Ascending aorta (tissue), 2 donors: ENCODE results near the gene COG5. TPM values are rescaled to one million over a fixed set of nuclear protein-coding genes. Genes with fewer than 3 reads are reported as not detected.
A peak's percentile ranks its signal among the peaks of the same experiment; 100 is the strongest.

Experiments
- DNase-seq, 2 donors: peaks; one replicate each; pipeline ENCODE4 v3.0.0-alpha.2; 2019; ENCODE audit warnings: low spot score in 2 of 2
- H3K27ac ChIP-seq, 2 donors: fragments of 200-600 bp; sonication (generic); one replicate each; pipeline ENCODE4 v1.5.1; 2016 to 2017; ENCODE audit warnings: mild to moderate bottlenecking in 1 of 2
- H3K27me3 ChIP-seq: fragments of 200-600 bp; sonication (generic); one replicate; pipeline ENCODE4 v1.5.1; 2017
- H3K36me3 ChIP-seq, 2 donors: fragments of 200-600 bp; sonication (generic); one replicate each; pipeline ENCODE4 v1.5.1; 2016
- H3K4me1 ChIP-seq, 2 donors: fragments of 200-600 bp; sonication (generic); one replicate each; pipeline ENCODE4 v1.5.1; 2016 to 2017; ENCODE audit warnings: mild to moderate bottlenecking in 1 of 2
- H3K4me3 ChIP-seq, 2 donors: fragments of 200-600 bp; sonication (generic); one replicate each; pipeline ENCODE4 v1.5.1; 2016 to 2017; ENCODE audit warnings: mild to moderate bottlenecking in 1 of 2
- H3K9me3 ChIP-seq, 2 donors: fragments of 200-600 bp; sonication (generic); one replicate each; pipeline ENCODE4 v1.5.1; 2016
- CTCF ChIP-seq, 3 experiments: fragments of 200-600 bp in 2 of 3; fragments of 450-650 bp in 1 of 3; sonication (generic) in 2 of 3; IDR thresholded peaks; one replicate each; pipeline ENCODE4 v1.5.1; 2016 to 2019; ENCODE audit warnings: antibody characterized with exemption in 3 of 3, mild to moderate bottlenecking in 1 of 3, moderate library complexity in 1 of 3
- intact Hi-C: fragments of 100-400 bp; cut with DNase I; formaldehyde crosslinking; loops from one replicate; pipeline ENCODE4 v1.15.1; 2023
- total RNA-seq: library from RNA; depleted of rRNA; stranded (reverse); fragments of >200 nt; gene quantifications from one replicate; pipeline ENCODE4 v1.1.0, GENCODE V29; 2016

Gene COG5
- total RNA-seq, 1 donor from 2014 or later: 16.8 TPM

DNA sequence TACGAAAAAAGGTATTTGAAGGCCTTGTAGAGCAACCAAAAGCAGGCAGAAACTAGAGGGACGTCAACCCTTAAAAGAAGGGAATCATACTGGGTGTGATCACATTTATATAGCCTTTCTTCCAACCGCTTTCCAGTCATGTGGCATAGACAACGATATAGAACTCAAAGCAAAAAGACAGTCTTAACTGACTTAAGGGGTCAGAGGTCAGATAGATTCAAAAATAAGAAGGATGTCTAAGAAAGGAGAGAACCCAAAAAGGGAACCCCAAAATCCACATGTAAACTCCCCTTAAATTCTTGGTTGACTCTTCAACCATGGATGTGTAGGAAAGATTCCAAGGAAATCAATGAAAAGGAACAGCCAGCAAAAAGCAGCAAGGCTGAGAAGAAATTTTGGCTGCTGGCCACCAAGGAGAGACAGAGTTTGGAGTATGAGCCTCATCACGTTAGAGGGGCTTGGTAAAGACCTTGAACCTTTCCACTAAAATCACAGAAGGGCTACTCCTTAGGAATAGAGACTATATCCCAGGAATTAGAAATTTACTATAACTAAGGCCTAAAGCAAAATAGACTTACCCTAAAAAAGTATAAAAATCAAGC, 24.9 kb upstream of the COG5 start:
- DNase-seq: no peak
- Histone ChIP-seq H3K36me3 (peaks cover 10 to 16% of the 10 kb centered on the region in 2 donors), H3K4me1 (peaks cover 0 to 33% of the 10 kb centered on the region in 2 donors), H3K9me3 (no peaks in the 10 kb centered on the region), H3K27ac (peak overlapping the region; percentile 8 to 63), H3K27me3 (no peaks in the 10 kb centered on the region), H3K4me3 (no peak overlapping the region)
- intact Hi-C loops: loop anchor here (10.0 kb wide), 1 partner anchor 306 kb away; the partner anchor contains the start of gene DLD
- no peak for TF ChIP-seq CTCF (IDR thresholded peaks at IDR 0.05)

DNA sequence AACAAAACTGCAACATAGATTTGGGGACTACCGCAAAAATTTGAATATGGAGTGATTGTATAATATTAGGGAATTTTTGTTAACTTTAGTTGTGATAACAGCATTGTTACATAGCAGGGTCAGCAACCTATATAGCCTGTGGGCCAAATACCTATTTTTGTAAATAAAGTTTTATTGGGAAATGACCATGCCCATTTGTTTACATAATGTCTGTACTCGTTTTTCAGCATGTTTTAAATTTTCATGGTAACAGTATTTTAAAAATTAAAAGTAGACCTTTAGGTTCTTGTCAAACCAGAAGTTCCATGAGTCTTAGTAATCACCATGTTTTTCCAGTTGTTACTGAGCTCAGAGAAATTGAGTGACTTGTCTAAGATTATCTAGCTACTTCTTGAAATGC, 21.0 kb upstream of the COG5 start:
- Histone ChIP-seq H3K27ac (peak overlapping the region in 1 of 2 donors; percentile 13), H3K36me3 (peaks cover 10 to 16% of the 10 kb centered on the region in 2 donors), H3K4me1 (peaks cover 0 to 11% of the 10 kb centered on the region in 2 donors), H3K9me3 (no peaks in the 10 kb centered on the region), H3K4me3 (no peak overlapping the region), H3K27me3 (no peaks in the 10 kb centered on the region)
- intact Hi-C loops: loop anchor here (5.0 to 10.0 kb wide), 5 partner anchors 78 to 922 kb away; partner anchors contain the start of genes CBLL1, CCDC71L, DLD and HBP1
- no peak for DNase-seq
- TF ChIP-seq CTCF (IDR thresholded peaks at IDR 0.05): no peak

- H3K4me3 ChIP-seq: peak overlapping the region in 1 of 2 donors; percentile 84
- H3K4me1 ChIP-seq: peaks cover 0 to 11% of the 10 kb centered on the region in 2 donors
- no peak for TF ChIP-seq CTCF (IDR thresholded peaks at IDR 0.05)
- peaks cover 10 to 16% of the 10 kb centered on the region in 2 donors for H3K36me3 ChIP-seq
- DNase-seq: no peak
- H3K27ac ChIP-seq: peak overlapping the region; percentile 29 to 97
- no peaks in the 10 kb centered on the region for H3K27me3 ChIP-seq
- intact Hi-C loops: loop anchor here (5.0 to 10.0 kb wide), 5 partner anchors 79 to 921 kb away; partner anchors contain the start of genes CBLL1, CCDC71L, DLD and HBP1
- H3K9me3 ChIP-seq: no peaks in the 10 kb centered on the region
Measured at GRCh38 chr7:107582875-107583274, 19.2 kb upstream of the COG5 start.

- Histone ChIP-seq H3K4me1 (peaks cover 0 to 11% of the 10 kb centered on the region in 2 donors), H3K4me3 (peak overlapping the region; percentile 84 to 91), H3K27ac (peak overlapping the region; percentile 93 to 97), H3K36me3 (peaks cover 10 to 16% of the 10 kb centered on the region in 2 donors), H3K27me3 (no peaks in the 10 kb centered on the region), H3K9me3 (no peaks in the 10 kb centered on the region)
- TF ChIP-seq CTCF (IDR thresholded peaks at IDR 0.05): no peak
- DNase-seq: no peak
- intact Hi-C loops: loop anchor here (5.0 to 10.0 kb wide), 5 partner anchors 81 to 919 kb away; partner anchors contain the start of genes CBLL1, CCDC71L, DLD and HBP1
Measured at GRCh38 chr7:107581387-107582013, 17.8 kb upstream of the COG5 start.

DNA sequence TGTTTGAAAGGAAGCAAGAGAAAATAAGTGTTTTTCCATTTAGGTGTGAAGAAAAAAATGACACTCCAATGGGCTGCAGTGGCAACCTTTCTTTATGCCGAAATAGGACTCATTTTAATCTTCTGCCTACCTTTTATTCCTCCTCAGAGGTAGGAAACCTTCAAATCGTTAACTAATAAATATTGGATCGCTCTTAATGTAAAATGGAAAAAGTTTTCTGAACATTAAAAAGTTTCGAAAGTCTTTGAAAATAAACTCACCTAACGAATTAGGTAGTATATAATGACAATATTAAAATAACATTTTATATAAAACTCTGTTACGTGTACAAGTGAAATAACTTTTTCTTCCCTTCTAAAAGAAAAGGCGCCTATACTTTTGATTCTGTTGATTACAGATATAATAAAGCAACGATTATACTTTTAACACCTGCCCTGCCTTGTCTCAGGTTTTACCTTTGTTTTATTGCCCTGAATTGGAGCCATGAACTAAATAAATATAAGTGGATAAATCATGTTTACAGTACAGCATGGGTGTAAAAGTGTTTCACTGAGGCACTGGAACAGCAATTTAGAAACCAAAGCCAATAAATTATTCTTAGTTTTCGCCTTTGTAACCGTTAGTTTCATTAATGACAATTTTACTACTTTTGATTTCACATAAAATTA, 17.1 kb upstream of the COG5 start:
- intact Hi-C loops: loop anchor here (1.0 to 10.0 kb wide), 7 partner anchors 14 to 919 kb away; partner anchors contain the start of genes CBLL1, CCDC71L, COG5 and DLD
- H3K27me3 ChIP-seq: no peaks in the 10 kb centered on the region
- TF ChIP-seq CTCF (IDR thresholded peaks at IDR 0.05): no peak
- H3K9me3 ChIP-seq: no peaks in the 10 kb centered on the region
- peaks cover 7 to 12% of the 10 kb centered on the region in 2 donors for H3K36me3 ChIP-seq
- H3K27ac ChIP-seq: peak overlapping the region; percentile 93 to 97
- peaks cover 0 to 11% of the 10 kb centered on the region in 2 donors for H3K4me1 ChIP-seq
- DNase-seq: no peak
- peak overlapping the region; percentile 84 to 91 for H3K4me3 ChIP-seq
